Glomerular endothelial cell (primary cell): ENCODE measurements around the gene LIN7B. TPM values are rescaled to one million over a fixed set of nuclear protein-coding genes. Genes with fewer than 3 reads are reported as not detected.
"Not testable (repeated sequence)": the region's sequence is repeated elsewhere in the genome, so short reads cannot be mapped to it uniquely, and the experiment has no call there.

Experiments
- DNase-seq: peaks from one replicate; pipeline ENCODE4 v3.0.0-alpha.2; 2011; ENCODE audit warnings: low read depth, low spot score; ENCODE audit errors: extremely low read depth
- total RNA-seq: library from RNA; depleted of rRNA; stranded (reverse); fragments of >200 nt; gene quantifications from 2 replicates; pipeline ENCODE4 v1.2.3, GENCODE V29; 2015

LIN7B gene
- total RNA-seq, 1 donor from 2014 or later: 5.4 TPM

DNA sequence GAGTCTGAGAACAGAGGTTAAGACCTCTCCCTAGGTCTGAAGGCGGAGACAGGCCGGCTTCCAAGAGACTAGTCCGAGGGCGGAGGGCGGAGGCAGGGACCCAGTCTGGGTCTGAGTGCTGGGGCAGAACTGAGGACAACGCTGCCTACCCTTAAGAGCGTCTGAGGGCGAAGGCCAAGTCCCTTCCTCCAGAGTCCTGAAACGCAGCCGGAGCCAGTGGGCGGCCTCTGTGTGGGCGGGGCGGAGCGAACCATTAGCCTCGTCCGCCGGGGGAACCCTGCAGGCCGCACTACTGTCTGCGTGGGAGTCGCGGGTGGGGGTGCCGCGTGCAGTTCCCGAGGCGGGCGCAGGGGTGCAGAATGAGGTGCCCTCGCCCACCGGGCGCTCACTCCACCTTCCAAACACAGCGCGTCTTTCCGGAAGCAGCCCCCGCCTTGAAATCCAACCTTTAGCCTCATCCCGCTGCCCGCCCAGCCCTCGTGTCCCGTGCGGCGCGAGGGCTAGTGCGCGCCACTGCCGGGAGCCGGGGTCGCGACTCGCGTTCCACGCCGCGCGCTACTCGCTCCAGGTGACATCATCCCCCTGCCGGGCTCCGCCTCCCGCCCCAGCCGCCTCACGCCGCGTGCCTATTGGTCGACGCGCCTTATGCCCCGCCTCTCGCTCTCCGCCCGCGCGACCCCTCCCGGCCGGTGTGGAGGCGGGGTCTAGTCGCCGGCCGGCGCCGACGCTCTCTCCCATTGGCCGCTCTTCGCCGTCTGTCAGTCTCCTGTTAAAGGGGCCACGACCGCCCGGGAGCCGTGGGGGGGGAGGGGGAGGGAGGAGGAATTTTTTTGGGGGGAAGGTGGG, 4.6 kb downstream of the LIN7B start, which contains the start of gene C19orf73:
Gene C19orf73 (minus strand): TSS at position 579 of the 846 bp plus-strand sequence. CDS start 121 bp downstream, at position 458.
- no peak for DNase-seq

DNA sequence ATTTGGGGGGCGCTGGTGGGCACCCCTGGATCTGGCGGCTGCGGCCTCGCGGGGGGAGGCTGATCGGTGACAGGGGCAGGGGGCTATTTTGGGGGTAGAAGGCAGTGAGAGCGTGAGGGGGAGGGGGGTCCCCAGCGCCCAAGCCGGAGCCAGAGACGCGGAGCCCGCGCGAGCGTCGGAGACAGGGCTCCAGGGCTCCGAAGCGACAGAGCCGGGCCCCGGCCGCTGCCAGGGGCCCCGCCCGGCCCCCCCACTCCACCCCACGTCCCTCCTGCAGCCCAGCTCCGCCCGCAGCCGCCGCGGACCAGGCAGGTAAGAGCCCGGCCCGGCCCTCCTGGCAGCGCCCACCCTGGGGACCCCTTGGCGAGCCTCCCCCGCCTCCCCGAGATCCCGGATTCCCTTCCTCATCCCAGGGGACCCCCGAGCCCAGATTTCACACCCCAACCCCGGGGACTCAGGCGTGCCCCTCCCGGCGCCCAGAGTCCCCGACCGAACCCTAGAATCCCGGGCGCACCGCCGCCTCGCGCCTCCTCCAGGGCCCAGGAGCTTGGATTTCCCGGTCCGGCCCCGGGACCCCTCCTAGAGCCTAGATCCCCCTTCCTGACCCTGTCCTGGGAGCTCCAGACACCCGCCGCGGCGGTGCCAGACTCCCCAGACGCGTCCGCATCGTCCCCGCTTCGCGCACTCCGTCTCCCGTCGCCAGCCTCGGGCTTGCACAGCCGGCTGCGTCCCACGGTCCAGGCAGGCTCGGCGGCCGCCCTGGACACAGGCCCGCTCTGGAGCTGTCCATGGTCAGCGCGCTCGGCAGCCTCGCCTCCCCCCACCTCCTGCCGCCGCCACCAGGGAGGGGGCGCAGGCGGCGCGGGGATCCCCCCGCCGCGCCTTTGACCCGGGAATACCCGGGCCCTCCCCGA, 5.5 kb downstream of the LIN7B start, which contains the start of gene PPFIA3:
Gene PPFIA3 (plus strand): TSS at position 134 of the 914 bp plus-strand sequence. CDS start 8,330 bp downstream, outside the sequence.
- DNase-seq: no peak

DNA sequence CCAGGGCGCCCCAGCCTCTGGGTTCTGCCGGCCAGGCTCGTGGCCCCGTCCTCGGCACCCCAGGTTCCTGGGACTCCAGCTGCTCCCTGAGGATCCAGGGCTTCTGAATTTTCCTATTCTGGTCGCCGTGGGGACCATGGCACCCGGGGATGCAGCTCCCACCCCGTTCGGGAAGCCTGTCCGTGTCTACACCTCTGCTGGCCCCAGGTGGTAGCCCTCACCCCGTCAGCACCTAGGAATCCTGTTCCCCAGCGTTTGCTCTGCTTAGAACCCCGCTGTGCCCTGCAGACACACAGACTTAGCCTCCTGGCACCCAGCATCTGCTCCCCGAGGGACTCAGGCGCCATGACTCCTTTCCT, 6.1 kb downstream of the LIN7B start:
- DNase-seq: no peak

DNA sequence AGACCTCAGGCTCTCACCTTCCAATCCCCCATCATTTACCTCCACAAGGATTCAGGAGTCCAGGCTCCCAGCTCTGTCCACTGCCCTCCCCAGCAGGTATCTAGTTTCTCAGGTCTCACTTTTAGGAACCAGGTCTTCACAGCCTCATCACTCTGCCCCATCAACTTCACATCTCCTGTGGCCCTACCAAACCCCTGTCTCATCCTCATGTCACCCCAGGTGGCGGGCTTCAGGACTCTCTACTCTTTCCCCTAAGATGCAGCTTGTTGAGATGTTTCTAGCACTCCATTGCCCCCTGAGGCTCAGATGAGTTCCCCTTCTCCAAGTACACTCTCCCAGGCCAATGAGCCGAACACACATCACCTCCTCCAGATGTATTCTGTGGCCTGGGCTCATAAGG, 6.7 kb downstream of the LIN7B start:
- no peak for DNase-seq

DNA sequence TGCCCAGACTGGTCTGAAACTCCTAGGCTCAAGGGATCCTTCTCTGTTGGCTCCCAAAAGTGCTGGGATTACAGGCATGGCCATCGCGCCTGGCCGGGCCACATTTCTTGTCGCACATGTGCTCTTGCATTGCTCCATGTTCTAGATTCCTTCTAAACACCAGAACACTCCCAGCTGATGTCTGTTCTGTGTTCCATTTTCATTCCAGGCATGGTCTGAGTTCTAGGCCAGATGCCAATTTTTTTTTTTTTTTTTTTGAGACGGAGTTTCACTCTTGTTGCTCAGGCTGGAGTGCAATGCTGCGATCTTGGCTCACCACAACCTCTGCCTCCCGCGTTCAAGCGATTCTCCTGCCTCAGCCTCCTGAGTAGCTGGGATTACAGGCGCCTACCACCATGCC, 7.7 kb downstream of the LIN7B start:
- DNase-seq: not testable (repeated sequence)

DNA sequence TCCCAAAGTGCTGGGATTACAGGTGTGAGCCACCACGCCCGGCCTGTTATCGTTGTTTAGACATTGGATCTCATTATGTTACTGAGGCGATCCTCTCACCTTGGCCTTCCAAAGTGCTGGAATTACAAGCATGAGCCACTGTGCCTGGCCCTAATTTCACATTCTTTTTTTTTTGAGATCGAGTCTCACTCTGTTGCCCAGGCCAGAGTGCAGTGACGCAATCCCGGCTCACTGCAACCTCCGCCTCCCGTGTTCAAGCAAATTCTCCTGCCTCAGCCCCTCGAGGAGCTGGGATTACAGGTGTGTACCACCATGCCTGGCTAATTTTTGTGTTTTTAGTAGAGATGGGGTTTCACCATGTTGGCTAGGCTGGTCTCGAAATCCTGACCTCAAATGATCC, 9.1 kb downstream of the LIN7B start:
- DNase-seq: not testable (repeated sequence)

DNA sequence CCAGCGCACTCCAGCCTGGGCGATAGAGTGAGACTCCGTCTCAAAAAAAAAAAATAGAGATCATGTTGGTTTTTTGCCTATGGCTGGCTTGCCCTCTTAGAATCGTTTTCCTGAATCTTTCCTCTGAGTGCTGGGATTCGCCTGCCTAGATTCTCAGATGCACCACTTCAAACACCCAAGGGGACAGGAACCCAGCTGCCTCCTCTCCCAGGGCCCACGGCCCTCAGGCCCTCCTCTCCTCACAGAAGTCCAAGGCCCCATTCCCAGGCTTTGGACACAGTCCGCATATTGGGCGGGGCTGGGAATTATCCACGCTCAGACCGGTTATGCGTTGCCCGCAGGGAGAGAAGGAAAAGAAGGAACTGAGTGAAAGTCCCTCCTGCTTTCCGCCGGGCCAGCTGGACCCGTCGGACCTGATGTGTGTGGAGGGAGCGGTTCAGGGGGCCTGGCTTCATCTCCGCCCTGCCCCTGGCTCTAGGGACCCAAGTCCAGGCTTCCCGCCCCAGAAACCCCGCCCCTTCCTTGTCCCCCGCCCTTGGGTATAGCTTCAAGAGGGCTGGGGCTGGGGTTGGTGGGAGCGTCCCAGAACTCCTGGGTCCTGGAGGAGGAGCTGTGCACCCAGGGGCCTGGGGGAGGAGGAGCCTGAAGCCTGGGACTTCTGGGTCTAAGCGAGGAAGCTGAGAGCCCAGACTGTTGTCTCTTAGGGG, 11.0 kb downstream of the LIN7B start:
- no peak for DNase-seq

DNA sequence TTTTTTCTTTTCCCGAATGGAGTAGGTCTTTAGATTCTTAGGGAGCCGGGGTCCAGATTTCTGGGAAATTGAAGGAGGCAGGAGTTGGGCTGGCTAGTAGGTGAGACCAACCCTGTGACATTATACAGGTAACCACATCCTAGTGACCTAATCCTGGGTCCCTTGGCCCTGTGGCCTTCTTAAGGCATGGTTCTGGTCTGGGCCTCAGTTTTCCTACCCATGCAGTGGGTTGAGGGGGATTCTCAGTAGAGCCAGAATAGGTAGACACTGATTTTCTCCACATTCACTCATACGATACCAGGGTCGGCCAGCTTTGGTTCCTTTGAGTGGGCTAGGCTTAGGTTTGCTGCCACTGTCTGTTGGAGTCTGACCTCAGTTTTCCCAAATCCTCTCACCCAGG, 12.4 kb downstream of the LIN7B start:
- DNase-seq: no peak

DNA sequence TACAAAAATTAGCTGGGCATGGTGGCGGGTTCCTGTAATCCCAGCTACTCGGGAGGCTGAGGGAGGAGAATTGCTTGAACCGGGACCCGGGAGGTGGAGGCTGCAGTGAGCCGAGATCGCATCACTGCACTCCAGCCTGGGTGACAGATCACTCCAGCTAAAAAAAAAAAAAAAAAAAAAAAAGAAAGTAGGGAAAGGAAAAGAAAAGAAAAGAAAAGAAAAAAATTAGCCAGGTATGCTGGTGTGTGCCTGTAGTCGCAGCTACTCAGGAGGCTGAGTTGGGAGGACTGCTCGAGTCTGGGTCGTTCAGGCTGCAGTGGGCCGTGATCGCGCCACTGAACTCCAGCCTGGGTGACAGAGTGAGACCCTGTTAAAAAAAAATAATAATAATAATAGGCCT, 13.1 kb downstream of the LIN7B start:
- DNase-seq: not testable (repeated sequence)

DNA sequence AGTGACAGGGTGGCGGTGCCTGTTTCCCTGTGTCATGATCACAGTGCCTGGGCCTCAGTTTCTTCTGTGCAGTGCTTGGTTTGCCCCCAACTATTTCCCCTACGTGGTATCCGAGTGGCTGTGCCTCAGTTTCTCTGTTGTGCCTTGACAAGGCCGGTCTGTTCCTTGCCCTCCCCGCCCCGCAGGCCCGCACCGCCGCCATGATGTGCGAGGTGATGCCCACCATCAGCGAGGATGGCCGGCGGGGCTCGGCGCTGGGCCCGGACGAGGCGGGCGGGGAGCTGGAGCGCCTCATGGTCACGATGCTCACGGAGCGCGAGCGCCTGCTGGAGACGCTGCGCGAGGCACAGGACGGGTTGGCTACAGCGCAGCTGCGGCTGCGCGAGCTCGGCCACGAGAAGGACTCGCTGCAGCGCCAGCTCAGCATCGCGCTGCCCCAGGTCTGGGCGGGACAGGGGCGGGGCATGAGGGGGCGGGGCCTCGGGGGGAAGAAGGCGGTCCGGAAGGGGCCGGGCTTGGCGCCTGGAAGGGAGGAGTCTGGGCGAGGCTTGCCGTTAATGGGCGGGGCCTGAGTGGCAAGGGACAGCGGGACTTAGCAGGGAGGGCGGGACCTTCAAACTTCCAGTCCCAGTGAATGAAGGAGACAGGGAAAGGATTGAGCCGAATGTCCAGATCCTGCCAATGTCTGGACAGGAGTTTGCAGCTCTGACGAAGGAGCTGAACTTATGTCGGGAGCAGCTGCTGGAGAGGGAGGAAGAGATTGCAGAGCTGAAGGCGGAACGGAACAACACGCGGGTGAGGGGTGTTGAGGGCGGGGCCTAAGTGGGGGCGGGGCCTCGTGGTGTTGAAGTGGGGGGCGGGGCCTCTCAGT, 13.7 kb downstream of the LIN7B start:
- no peak for DNase-seq

DNA sequence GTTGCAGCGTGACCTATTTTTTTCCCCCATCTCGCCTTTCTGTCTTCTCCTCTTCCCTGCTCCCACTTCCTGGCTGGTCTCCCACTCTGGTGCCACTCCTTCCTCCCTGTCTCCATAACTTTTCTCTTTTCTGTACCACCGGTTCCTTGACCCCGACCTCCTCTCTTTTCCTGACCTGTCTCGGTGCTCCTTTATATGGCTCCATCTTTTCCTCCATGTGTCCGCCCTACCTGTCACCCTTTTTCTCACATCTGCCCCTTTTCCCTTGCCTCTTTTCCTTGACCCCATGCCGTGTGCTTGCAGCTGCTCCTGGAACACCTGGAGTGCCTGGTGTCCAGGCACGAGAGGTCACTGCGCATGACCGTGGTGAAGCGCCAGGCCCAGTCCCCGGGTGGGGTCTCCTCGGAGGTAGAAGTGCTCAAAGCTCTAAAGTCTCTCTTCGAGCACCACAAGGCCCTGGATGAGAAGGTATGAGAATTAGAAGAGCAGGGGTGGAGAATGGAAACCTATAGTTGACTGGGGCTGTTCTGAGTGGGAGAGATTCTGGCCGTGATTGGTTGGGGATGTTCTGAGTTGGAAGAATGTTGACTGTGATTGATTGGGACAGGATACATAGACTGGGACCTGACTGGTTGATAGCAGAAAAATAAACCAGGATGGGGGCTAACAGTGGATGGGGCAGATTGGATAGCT, 14.5 kb downstream of the LIN7B start:
- no peak for DNase-seq

DNA sequence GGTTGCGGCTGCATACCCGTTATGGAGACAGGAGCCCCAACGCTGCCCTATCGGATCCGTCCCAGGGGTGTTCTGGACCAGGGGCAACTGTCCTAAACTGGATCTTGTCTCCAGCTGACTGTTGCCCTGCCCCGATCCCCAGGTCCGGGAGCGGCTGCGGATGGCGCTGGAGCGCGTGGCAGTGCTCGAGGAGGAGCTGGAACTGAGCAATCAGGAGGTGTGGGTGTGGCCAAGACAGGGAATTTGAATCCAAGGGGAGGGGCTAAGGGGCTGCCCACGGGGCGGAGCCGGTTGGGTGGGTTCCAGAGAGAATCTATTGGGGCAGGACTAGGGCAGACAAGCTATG, 15.0 kb downstream of the LIN7B start:
- DNase-seq: no peak

DNA sequence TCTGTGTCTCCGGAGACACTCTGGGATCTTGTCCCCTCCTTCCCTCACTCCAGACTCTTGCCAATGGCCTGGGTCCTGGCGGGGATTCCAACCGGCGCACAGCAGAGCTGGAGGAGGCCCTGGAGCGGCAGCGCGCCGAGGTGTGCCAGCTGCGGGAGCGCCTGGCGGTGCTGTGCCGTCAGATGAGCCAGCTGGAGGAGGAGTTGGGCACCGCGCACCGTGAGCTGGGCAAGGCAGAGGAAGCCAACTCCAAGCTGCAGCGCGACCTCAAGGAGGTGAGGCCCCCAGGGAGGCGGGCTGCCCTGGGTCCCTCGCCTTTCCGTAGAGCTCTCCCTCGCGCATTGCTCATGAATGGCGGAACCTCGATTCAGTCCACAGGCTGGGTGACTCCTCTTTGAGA, 16.2 kb downstream of the LIN7B start:
- no peak for DNase-seq

DNA sequence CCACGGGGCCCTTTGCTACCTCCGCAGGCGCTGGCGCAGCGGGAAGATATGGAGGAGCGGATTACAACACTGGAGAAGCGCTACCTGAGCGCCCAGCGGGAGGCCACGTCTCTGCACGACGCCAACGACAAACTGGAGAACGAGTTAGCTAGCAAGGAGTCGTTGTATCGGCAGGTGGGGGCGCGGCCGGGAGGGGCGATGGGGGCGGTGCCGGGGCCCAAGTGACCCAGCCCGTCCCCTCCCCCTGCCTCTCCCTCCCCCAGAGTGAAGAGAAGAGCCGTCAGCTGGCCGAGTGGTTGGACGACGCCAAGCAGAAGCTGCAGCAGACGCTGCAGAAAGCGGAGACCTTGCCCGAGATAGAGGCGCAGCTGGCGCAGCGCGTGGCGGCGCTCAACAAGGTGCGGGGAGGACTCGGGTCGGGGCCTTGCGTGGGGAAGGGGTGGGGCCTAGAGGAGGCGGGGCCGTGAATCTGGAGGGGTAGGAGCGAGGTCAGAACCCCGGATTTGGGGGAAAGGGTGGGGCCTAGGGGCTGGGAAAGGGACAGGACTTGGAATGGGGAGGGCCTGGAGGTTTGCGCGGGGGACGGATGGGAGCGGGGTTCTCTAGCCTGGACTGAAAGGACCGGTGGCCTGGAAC, 18.9 kb downstream of the LIN7B start:
- DNase-seq: no peak

DNA sequence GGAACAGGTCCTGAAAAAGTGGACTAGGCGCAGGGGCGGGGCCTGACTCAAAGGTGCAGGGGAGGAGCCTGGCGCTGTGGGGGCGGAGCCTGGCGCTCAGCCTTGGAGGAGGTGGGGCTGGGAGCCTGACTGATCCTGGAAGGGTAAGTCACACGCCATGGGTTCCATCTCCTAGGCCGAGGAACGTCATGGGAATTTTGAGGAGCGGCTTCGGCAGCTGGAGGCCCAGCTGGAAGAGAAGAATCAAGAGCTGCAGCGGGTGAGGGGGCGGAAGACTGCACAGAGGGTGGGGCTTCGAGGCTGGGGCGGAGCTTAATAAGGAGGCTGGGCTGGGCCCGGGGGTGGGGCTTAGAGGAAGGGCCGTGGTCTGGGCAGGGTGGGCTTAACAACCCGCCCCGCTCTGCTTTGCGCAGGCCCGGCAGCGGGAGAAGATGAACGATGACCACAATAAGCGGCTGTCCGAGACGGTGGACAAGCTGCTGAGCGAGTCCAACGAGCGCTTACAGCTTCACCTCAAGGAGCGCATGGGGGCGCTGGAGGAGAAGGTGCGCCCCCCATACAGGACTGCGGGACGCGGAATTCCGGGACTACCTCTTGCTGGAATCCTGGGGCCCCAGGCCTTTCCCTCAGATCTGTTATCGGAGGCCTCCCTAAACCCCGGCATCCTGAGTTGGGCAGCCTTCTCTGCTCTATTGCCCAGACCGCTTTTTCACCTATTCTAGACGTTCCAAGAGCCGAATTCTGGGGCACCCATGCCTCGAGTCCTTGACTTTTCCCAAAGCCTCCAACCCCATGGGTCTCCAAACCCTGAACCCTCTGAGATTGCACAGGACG, 19.7 kb downstream of the LIN7B start:
- DNase-seq: no peak

DNA sequence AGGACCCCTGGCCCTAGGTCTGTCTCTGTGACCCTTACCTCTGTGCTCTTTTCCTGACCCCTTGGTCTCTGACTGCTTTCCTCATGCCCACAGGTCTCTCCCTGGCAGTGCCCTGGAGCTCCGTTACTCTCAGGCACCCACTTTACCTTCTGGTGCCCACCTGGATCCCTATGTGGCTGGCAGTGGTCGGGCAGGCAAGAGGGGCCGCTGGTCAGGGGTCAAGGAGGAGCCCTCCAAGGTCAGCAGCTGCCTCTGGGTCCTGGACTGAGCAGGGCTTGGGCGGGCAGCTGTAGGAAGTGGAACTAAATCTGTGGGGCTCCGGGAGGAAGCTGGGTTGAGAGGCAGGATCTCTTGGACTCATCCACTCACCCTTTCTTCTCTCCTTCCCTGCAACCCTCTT, 21.5 kb downstream of the LIN7B start:
- no peak for DNase-seq

DNA sequence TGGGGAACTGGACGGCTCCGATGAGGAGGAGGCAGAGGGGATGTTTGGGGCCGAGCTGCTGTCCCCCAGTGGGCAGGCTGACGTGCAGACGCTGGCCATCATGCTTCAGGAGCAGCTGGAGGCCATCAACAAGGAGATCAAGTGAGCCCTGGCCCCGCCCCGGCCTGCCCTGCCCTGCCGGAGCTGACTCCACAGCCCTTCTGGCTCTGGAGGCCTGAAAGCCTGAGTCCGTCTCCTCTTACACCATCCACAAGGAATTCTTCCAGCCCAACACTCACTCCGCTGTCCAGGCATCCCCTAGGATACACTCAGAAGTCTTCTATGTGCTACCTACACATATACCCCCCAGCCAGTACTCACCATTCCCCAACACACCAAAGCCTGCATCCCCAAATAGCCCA, 22.6 kb downstream of the LIN7B start:
- DNase-seq: no peak

DNA sequence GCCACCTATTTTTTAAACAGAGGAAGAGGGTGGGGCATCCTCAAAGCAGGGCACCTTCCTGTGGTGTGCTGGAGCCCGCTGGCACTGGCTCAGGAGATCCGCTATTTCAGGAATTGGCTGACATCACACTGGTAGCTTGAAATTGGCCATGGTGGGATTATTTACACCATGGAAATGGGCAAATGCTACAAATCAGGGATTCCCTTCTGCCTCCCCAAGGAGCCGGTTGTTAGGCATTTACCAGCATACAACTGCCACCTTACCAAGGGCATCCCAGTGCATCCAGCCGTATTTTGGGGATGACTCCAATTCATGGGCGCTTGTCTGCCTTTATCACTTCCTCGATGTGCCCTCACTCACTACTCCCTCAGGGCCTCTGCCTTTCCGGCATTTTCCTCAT, 26.8 kb downstream of the LIN7B start:
- no peak for DNase-seq
